GM13977 (cell line): ENCODE measurements around the gene TIGD1.
"Not testable (repeated sequence)": the region's sequence is repeated elsewhere in the genome, so short reads cannot be mapped to it uniquely, and the experiment has no call there.

Source experiments
- DNase-seq: peaks from one replicate; pipeline ENCODE4 v3.0.0; 2012; ENCODE audit warnings: low spot score
- in situ Hi-C: fragments of 300-500 bp; cut with MboI; formaldehyde crosslinking; loops from one replicate; pipeline ENCODE4 v1.12.0; 2022; ENCODE audit warnings: low sequenced_read_pairs, low pct_unique_long_range_greater_than_20kb, mixed read lengths, inconsistent platforms; ENCODE audit not compliant: unreplicated experiment
- TF ChIP-seq, protein P1 (sequence below): IDR thresholded peaks from 2 replicates; pipeline ENCODE4 v1.5.1; 2012; ENCODE audit warnings: mild to moderate bottlenecking, control low read depth; ENCODE audit not compliant: insufficient read depth; ENCODE audit errors: extremely low read depth, missing control alignments

The TIGD1 gene

DNA sequence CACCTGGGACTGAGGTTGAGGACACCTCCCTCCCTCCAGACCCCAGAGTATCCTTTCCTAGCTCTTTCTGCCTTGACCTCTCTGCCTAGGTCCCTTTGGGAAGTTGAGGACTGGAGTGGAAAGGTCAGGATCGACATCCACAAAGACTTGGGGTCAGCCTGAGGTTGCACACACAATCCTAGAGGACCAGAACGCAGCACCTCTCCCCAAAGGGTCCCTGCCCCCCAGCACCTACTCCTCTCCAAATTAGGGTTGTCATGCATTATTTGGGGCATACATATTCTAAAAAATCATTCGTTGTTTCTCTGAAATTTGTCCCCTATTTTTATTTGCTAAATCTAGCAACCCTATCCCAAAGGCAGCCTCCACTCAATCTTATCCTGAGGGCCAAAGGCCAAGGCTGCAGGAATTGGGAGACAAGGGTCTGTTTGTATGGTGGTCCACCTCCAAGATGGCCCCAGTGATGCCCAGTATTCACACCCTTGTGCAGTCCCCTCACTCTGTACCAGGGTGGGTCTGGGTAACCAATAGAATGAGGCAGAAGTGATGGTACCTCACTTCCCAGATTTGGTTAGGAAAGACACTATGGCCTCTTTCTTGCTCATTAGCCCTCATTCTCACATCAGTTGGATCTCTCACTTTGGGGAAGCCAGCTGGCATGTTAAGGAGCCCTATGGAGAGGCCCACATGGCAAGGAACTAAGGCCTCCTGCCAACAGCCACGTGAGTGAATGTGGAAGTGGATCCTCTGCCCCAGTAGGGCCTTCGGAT is 14.4 kb downstream of the TIGD1 start:
- TF ChIP-seq, protein P1, sequence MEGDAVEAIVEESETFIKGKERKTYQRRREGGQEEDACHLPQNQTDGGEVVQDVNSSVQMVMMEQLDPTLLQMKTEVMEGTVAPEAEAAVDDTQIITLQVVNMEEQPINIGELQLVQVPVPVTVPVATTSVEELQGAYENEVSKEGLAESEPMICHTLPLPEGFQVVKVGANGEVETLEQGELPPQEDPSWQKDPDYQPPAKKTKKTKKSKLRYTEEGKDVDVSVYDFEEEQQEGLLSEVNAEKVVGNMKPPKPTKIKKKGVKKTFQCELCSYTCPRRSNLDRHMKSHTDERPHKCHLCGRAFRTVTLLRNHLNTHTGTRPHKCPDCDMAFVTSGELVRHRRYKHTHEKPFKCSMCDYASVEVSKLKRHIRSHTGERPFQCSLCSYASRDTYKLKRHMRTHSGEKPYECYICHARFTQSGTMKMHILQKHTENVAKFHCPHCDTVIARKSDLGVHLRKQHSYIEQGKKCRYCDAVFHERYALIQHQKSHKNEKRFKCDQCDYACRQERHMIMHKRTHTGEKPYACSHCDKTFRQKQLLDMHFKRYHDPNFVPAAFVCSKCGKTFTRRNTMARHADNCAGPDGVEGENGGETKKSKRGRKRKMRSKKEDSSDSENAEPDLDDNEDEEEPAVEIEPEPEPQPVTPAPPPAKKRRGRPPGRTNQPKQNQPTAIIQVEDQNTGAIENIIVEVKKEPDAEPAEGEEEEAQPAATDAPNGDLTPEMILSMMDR, result no peak
- DNase-seq, result no peak
- in situ Hi-C loops, result no loop called here

DNA sequence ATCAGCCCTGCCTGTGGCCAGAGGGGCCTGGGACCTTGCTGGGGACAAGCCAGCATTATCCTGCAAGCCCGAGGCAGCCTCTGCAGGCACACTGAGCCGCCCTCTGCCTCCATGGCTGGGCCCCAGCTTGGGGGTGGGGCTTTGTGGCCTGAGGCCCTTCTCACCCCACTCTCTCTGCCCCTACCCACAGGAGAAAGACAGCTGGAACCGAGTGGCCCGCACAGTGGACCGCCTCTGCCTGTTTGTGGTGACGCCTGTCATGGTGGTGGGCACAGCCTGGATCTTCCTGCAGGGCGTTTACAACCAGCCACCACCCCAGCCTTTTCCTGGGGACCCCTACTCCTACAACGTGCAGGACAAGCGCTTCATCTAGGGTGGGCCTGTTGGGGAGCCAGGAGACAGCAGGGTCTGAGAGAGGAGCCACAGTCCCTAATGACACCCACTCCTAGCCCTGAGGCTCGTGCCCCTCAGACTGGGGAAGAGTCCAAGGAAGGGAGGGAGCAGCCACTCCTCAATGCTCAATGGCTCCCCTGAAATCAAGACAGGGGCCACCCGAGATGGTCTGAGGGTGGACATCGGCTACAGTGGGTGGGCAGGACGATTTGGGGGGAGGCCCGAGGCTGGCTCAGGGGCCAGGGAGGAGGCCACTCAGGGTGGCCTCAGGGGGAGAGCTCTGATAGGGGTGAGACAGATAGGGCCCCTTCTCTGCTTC is 15.3 kb downstream of the TIGD1 start:
- in situ Hi-C loops, result no loop called here
- TF ChIP-seq, protein P1, result no peak
- no peak for DNase-seq

DNA sequence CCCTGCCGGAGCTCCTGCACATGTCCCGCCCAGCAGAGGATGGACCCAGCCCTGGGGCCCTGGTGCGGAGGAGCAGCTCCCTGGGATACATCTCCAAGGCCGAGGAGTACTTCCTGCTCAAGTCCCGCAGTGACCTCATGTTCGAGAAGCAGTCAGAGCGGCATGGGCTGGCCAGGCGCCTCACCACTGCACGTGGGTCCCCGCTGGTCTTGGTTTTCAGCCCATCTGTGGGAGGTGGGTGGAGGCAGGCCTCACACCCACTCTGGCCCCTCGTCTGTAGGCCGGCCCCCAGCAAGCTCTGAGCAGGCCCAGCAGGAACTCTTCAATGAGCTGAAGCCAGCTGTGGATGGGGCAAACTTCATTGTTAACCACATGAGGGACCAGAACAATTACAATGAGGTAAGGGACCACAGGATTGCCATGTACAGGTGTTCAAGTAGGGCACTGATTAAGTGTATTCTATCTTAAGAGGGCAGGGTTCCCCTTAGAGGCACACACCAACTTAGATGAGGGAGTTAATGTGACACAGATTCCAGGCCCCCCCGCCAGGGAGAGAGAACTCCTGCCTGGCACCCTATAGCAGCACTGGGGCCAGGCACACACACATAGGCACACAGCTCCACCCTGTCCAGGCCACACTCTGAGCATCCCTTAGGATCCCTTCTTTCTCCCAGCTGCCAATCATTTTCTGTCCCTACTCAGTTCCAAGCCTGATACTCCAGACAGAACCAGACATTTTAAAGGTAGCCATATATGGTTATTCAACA is 16.2 kb downstream of the TIGD1 start:
- in situ Hi-C loops, result no loop called here
- no peak for DNase-seq
- TF ChIP-seq, protein P1, result no peak

DNA sequence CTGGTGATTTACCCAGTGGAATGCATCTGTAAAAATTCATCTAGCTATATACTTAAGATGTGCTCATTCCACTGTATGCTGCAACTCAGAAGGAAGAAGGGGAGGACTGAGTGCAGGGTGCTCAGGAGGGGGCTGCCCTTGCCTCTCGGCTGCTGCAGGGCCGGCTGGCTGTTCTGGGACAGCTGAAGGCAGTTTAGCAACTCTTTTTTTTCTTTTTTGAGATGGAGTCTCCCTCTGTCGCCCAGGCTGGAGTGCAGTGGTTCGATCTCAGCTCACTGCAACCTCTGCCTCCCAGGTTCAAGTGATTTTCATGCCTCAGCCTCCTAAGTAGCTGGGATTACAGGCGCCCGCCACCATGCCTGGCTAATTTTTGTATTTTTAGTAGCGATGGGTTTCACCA is 17.5 kb downstream of the TIGD1 start:
- DNase-seq, in situ Hi-C loops: not testable (repeated sequence)

DNA sequence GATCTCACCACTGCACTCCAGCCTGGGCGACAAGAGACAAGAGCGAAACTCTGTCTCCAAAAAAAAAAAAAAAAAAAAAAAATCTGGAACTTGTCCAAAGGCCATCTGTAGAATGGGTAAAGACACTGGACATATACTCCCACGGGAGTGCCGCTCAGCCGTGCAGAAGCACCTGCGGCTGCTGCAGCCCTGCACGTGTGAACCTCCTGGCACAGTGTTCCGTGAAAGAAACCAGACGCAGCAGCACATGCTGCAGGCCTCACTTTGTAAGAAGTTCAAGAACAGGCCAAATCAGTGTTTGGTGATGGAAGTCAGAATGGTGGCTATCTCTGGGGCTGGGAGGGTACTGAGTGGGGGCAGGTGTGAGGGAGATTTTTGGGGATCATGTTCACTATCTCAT is 17.9 kb downstream of the TIGD1 start:
- in situ Hi-C loops, result no loop called here
- no peak for DNase-seq
- TF ChIP-seq, protein P1, result no peak

DNA sequence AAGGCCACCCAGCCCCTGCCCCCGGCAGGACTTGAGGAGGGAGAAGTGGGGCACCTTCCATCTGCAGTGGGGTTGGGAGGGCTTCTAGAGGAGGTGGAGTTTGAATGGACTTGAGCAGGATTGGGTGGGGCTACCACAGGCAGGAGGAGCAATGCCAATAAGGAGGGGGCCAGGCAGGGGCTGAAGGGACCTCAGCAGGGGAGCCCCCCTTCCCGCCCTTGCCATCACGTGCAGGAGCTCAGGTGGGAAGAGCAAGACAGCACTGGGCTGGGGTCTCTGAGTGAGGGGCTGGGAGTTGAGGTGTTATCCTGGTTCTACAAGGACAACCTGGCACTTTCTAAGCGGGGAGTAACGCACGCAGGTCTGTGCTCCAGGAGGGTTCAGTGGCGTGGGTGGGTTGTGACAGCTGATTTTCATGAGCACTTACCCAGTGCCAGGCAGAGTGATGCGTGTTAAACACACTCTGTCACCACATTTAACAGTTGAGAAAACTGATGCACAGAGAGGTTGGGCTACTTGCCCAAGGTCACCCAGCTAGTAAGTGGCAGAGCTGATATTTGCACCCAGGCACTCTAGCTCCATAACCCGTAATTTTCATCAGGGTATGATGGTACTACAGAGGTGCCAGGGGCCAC is 19.6 kb downstream of the TIGD1 start:
- in situ Hi-C loops, result no loop called here
- TF ChIP-seq, protein P1, result no peak
- no peak for DNase-seq
